Dendritic cell treated with granulocyte-macrophage colony-stimulating factor and Interleukin-4, amounts not matched to agents 40 ng/mL and 50 ng/mL, for 4 days (primary cell): Measurements from ENCODE around the gene NCOA1.

ENCODE experiments used
- H3K27ac Mint-ChIP-seq: one replicate; pipeline ENCODE4 v1.8.0; 2022; ENCODE audit warnings: mild to moderate bottlenecking, mixed read lengths
- H3K27me3 Mint-ChIP-seq: one replicate; pipeline ENCODE4 v1.8.0; 2022; ENCODE audit warnings: mild to moderate bottlenecking, mixed read lengths
- H3K36me3 Mint-ChIP-seq: one replicate; pipeline ENCODE4 v1.8.0; 2022; ENCODE audit warnings: low read depth, mixed read lengths
- H3K4me1 Mint-ChIP-seq: one replicate; pipeline ENCODE4 v1.8.0; 2022; ENCODE audit warnings: low read depth, mixed read lengths
- H3K4me3 Mint-ChIP-seq: one replicate; pipeline ENCODE4 v1.8.0; 2022; ENCODE audit warnings: mild to moderate bottlenecking, moderate library complexity, mixed read lengths
- H3K9me3 Mint-ChIP-seq: one replicate; pipeline ENCODE4 v1.8.0; 2022; ENCODE audit warnings: mixed read lengths
- intact Hi-C: fragments of 100-400 bp; cut with micrococcal nuclease; formaldehyde crosslinking; loops from one replicate; pipeline ENCODE4 v1.15.0; 2022

NCOA1 gene

GRCh38 chr2:24720310-24720709, 229.3 kb downstream of the NCOA1 start:
- no peak overlapping the region for H3K27ac Mint-ChIP-seq
- H3K36me3 Mint-ChIP-seq = peaks cover 61% of the 10 kb centered on the region
- intact Hi-C loops = no loop called here
- H3K9me3 Mint-ChIP-seq = no peaks in the 10 kb centered on the region
- H3K27me3 Mint-ChIP-seq = no peaks in the 10 kb centered on the region
- H3K4me1 Mint-ChIP-seq = no peaks in the 10 kb centered on the region
- H3K4me3 Mint-ChIP-seq = no peak overlapping the region

- H3K27ac Mint-ChIP-seq = no peak overlapping the region
- no peaks in the 10 kb centered on the region for H3K27me3 Mint-ChIP-seq
- H3K36me3 Mint-ChIP-seq = peaks cover 52% of the 10 kb centered on the region
- no peaks in the 10 kb centered on the region for H3K4me1 Mint-ChIP-seq
- intact Hi-C loops = no loop called here
- H3K4me3 Mint-ChIP-seq = no peak overlapping the region
- H3K9me3 Mint-ChIP-seq = no peaks in the 10 kb centered on the region
Measured at GRCh38 chr2:24721470-24721869, 230.4 kb downstream of the NCOA1 start.

- intact Hi-C loops = no loop called here
Measured at GRCh38 chr2:24722141-24722790, 231.2 kb downstream of the NCOA1 start.

GRCh38 chr2:24723191-24723590, 232.1 kb downstream of the NCOA1 start:
- H3K4me3 Mint-ChIP-seq = no peak overlapping the region
- H3K4me1 Mint-ChIP-seq = no peaks in the 10 kb centered on the region
- H3K27me3 Mint-ChIP-seq = no peaks in the 10 kb centered on the region
- H3K27ac Mint-ChIP-seq = no peak overlapping the region
- H3K9me3 Mint-ChIP-seq = no peaks in the 10 kb centered on the region
- peaks cover 47% of the 10 kb centered on the region for H3K36me3 Mint-ChIP-seq
- intact Hi-C loops = no loop called here

More at GRCh38 chr2:24722141-24722790, 231.2 kb downstream of the NCOA1 start:
- Mint-ChIP-seq H3K27me3 (no peaks in the 10 kb centered on the region), H3K27ac (no peak overlapping the region), H3K4me3 (no peak overlapping the region), H3K9me3 (no peaks in the 10 kb centered on the region), H3K36me3 (peaks cover 53% of the 10 kb centered on the region), H3K4me1 (no peaks in the 10 kb centered on the region)

- no peak overlapping the region for H3K4me3 Mint-ChIP-seq
- peaks cover 45% of the 10 kb centered on the region for H3K36me3 Mint-ChIP-seq
- no peaks in the 10 kb centered on the region for H3K27me3 Mint-ChIP-seq
- no peak overlapping the region for H3K27ac Mint-ChIP-seq
- intact Hi-C loops = no loop called here
- no peaks in the 10 kb centered on the region for H3K4me1 Mint-ChIP-seq
- no peaks in the 10 kb centered on the region for H3K9me3 Mint-ChIP-seq
Measured at GRCh38 chr2:24723665-24724064, 232.6 kb downstream of the NCOA1 start.

- H3K27ac Mint-ChIP-seq = no peak overlapping the region
- H3K4me1 Mint-ChIP-seq = no peaks in the 10 kb centered on the region
- no peak overlapping the region for H3K4me3 Mint-ChIP-seq
- peaks cover 45% of the 10 kb centered on the region for H3K36me3 Mint-ChIP-seq
- intact Hi-C loops = no loop called here
- H3K27me3 Mint-ChIP-seq = no peaks in the 10 kb centered on the region
- H3K9me3 Mint-ChIP-seq = no peaks in the 10 kb centered on the region
Measured at GRCh38 chr2:24724111-24724775, 233.2 kb downstream of the NCOA1 start.

GRCh38 chr2:24725956-24726355, 234.9 kb downstream of the NCOA1 start:
- Mint-ChIP-seq H3K4me3 (no peak overlapping the region), H3K9me3 (no peaks in the 10 kb centered on the region), H3K4me1 (no peaks in the 10 kb centered on the region), H3K27me3 (no peaks in the 10 kb centered on the region), H3K27ac (no peak overlapping the region), H3K36me3 (peaks cover 44% of the 10 kb centered on the region)
- intact Hi-C loops = no loop called here

- H3K4me3 Mint-ChIP-seq = no peak overlapping the region
- intact Hi-C loops = no loop called here
- H3K27ac Mint-ChIP-seq = no peak overlapping the region
- no peaks in the 10 kb centered on the region for H3K4me1 Mint-ChIP-seq
- H3K36me3 Mint-ChIP-seq = peaks cover 71% of the 10 kb centered on the region
- no peaks in the 10 kb centered on the region for H3K27me3 Mint-ChIP-seq
- H3K9me3 Mint-ChIP-seq = no peaks in the 10 kb centered on the region
Measured at GRCh38 chr2:24730481-24730880, 239.4 kb downstream of the NCOA1 start.

GRCh38 chr2:24731040-24731439, 240.0 kb downstream of the NCOA1 start:
- intact Hi-C loops = no loop called here
- no peaks in the 10 kb centered on the region for H3K27me3 Mint-ChIP-seq
- no peak overlapping the region for H3K27ac Mint-ChIP-seq
- no peaks in the 10 kb centered on the region for H3K4me1 Mint-ChIP-seq
- peaks cover 71% of the 10 kb centered on the region for H3K36me3 Mint-ChIP-seq
- no peaks in the 10 kb centered on the region for H3K9me3 Mint-ChIP-seq
- no peak overlapping the region for H3K4me3 Mint-ChIP-seq

GRCh38 chr2:24731923-24732322, 240.9 kb downstream of the NCOA1 start:
- intact Hi-C loops = no loop called here
- Mint-ChIP-seq H3K27me3 (no peaks in the 10 kb centered on the region), H3K36me3 (peaks cover 67% of the 10 kb centered on the region), H3K4me1 (no peaks in the 10 kb centered on the region), H3K27ac (no peak overlapping the region), H3K4me3 (no peak overlapping the region), H3K9me3 (no peaks in the 10 kb centered on the region)

- no peak overlapping the region for H3K4me3 Mint-ChIP-seq
- peaks cover 63% of the 10 kb centered on the region for H3K36me3 Mint-ChIP-seq
- no peaks in the 10 kb centered on the region for H3K9me3 Mint-ChIP-seq
- intact Hi-C loops = no loop called here
- H3K27me3 Mint-ChIP-seq = no peaks in the 10 kb centered on the region
- H3K4me1 Mint-ChIP-seq = no peaks in the 10 kb centered on the region
- H3K27ac Mint-ChIP-seq = no peak overlapping the region
Measured at GRCh38 chr2:24734741-24735140, 243.7 kb downstream of the NCOA1 start.

GRCh38 chr2:24739354-24740025, 248.4 kb downstream of the NCOA1 start:
- Mint-ChIP-seq H3K27ac (no peak overlapping the region), H3K36me3 (peaks cover 45% of the 10 kb centered on the region), H3K4me1 (no peaks in the 10 kb centered on the region), H3K27me3 (no peaks in the 10 kb centered on the region), H3K9me3 (no peaks in the 10 kb centered on the region), H3K4me3 (no peak overlapping the region)
- intact Hi-C loops = no loop called here

- H3K4me1 Mint-ChIP-seq = no peaks in the 10 kb centered on the region
- no peak overlapping the region for H3K27ac Mint-ChIP-seq
- no peaks in the 10 kb centered on the region for H3K27me3 Mint-ChIP-seq
- intact Hi-C loops = no loop called here
- peaks cover 40% of the 10 kb centered on the region for H3K36me3 Mint-ChIP-seq
- no peak overlapping the region for H3K4me3 Mint-ChIP-seq
- no peaks in the 10 kb centered on the region for H3K9me3 Mint-ChIP-seq
Measured at GRCh38 chr2:24740142-24740541, 249.1 kb downstream of the NCOA1 start.

GRCh38 chr2:24742730-24743129, 251.7 kb downstream of the NCOA1 start:
- H3K4me1 Mint-ChIP-seq = peaks cover 8% of the 10 kb centered on the region
- intact Hi-C loops = no loop called here
- peaks cover 51% of the 10 kb centered on the region for H3K36me3 Mint-ChIP-seq
- no peak overlapping the region for H3K4me3 Mint-ChIP-seq
- H3K9me3 Mint-ChIP-seq = no peaks in the 10 kb centered on the region
- H3K27ac Mint-ChIP-seq = no peak overlapping the region
- H3K27me3 Mint-ChIP-seq = no peaks in the 10 kb centered on the region
